ENCODE measurements around the gene ZNF217.
"Not testable (repeated sequence)": the region's sequence is repeated elsewhere in the genome, so short reads cannot be mapped to it uniquely, and the experiment has no call there.

Gene ZNF217

DNA sequence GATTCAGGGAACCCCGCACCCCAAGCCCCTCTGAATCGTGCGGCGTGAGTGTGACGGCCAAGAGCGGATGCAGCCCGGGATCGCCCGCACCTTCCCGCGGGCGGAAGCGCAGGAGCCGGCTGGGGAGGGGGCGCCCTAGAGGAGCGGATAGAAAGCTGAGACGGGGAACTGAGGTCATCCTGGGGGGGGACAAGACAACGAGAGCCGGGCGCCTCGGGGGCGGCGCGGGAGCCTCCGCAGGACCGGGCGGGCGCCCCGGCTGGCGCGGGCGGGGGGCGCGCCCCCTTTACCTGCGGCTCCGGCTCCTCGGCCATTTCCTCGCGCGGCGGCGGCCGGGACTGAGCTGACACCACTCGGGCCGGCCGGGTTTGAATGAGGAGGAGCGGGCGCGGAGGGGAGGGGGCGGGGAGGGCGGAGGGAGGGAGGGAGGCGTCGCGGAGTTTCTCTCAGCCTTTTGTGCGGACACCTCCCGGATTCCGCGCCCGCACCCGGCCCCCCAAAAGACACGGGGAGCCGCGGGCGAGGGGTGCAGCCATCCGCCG is at the start of gene ZNF217:
TSS of gene ZNF217 (minus strand) at position 374 of the 542 bp plus-strand sequence. CDS start 11,013 bp downstream, outside the sequence.
- DNase-seq: peak; percentile 76

DNA sequence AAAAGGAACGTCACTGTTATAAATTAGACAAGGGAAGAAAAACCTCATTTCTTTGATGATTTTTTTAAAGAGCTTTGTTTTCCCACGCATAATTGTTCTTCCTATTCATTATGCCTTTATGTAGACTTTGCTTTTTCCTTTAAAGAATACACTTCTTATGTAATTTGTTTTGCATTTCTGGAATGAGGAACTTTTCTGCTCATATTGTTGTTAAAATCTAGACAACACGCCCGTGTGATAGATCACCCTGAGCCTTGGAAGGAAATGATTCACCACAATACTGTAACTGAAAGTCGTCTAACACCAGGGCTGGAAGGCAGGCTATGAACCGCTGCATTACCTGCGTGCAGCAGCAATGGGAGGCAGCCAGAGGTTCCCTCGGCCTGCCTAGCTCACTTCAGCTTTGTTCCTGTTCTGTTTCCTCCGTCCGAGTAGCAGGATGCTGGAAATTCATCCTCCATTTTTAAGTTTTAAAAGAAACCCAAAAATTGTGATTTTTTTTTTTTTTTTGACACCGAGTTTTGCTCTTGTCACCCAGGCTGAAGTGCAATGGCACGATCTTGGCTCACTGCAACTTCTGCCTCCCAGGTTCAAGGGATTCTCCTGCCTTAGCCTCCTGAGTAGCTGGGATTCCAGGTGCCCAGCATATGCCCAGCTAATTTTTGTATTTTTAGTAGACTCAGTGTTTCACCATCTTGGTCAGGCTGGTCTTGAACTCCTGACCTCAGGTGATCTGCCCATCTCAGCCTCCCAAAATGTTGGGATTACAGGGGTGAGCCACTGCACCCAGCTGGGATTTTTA is 49.6 kb upstream of the ZNF217 start:
- DNase-seq: peak; percentile 83

DNA sequence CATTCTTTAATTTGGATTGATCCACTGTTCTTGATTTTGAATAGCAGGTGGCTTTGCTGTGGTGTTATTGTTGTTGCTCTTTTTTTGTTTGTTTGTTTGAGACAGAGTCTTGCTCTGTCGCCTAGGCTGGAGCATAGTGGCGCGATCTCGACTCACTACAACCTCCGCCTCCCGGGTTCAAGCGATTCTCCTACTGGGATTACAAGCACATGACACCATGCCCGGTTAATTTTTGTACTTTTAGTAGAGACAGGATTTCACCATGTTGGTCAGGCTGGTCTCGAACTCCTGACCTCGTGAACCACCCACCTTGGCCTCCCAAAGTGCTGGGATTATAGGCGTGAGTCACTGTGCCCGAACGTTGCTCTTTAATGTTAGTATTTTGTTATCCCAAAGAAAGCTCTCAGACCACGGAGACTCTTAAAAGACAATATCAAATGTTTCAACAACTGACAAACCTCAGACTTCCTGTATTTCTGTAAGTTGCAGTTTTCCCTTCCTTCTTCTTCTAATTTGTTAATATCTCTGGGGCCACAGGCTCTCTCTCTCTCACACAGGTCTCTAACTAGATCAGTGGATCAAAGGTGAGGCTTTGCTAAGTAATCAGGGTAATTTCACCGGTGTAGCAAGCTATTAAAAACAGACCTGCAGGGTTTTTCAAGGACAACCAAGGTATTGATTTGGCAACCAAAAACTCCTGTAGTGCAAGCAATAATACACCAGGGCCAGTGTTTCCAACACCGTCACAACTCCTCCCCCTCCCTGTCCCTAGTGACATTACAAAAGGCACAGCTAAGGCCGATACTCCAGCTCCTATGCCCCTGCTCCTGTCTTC is 48.8 kb upstream of the ZNF217 start:
- DNase-seq: peak; percentile 90

DNA sequence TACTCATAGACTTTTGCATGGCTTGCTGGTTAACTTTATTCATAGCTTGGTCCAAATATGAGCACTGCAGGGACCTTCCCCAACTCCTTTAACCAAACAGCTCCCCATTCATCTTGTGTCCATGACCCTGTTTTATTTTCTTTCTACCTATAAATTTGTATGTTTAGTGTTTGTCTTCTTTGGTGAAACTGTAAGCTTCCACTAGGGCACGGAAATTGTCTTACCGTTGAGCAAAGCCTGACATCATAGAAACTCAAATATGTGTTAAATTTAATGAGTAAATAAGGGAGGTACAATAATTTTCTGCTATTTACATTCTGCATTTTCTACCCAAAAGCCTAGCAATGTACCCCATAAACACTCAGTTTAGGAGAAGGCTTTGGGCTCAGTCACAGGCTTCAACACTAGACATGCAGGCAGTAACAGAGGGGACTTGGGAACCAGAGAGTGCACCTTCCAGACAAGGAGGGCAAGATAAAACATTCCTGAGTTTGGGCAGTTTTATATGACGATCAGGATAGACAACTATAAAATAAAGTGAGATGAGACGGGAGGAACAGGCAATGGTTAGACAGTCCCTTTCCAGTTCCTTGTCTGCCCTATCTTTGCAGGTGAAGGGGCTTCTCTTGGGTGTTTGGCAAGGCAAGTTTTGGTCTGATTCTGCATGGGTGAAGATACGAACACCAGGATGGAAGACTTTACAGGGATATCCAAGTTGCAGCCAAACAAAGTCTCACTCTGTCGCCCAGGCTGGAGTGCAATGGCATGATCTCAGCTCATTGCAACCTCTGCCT is 46.2 kb upstream of the ZNF217 start:
- no peak for DNase-seq

DNA sequence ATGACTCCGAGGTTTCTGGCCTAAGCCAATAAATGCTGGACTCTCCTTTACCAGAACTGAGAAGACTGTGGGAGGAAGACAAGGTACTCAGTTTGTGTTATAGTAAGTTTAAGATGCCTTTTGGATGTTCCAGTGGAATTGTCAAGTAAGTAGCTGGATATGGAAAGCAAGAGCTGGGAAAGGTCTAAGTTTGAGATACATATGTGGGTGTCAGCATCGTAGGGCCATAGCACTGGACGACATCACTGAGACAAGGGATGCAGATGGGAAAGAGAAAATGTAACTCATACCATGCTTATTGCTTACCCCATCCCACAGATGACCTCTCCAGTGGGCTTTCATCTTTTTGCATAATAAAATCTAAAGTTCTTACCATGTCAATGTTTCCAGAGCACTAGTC is 45.5 kb upstream of the ZNF217 start:
- no peak for DNase-seq

DNA sequence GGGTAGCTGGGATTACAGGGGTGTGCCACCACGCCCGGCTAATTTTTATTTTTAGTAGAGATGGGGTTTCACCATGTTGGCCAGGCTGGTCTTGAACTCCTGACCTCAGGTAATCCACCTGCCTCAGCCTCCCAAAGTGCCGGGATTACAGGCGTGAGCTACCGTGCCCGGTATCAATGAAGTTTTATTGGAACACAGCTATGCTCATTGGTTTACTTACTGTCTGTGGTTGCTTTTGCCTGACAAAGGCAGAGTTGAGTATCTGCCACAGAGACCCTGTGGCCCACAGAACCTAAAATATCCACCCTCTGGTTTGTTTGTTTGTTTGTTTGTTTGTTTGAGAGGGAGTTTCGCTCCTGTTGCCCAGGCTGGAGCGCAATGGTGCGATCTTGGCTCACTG is 43.7 kb upstream of the ZNF217 start:
- DNase-seq: not testable (repeated sequence)

DNA sequence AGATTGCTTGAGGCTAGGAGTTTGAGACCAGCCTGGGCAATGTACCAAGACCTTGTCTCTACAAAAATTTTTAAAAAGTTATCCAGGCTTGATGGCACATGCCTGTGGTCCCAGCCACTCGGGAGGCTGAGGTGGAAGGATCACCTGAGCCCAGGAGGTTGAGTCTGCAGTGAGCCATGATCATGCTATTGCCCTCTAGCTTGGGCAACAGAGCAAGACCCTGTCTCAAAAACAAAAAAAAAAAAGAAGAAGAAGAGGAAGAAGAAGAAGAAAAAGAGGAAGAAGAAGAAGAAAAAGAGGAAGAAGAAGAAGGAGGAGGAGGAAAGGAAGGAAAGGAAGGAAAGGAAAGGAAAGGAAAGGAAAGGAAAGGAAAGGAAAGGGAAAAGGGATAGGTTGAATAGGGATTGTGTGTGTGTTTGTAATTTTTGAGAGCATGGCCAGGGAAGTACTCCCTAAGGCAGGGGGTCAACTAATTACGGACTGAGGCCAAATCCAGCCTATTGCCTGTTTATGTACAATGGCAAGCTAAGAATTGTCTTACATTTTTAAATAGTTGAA is 43.0 kb upstream of the ZNF217 start:
- DNase-seq: no peak

DNA sequence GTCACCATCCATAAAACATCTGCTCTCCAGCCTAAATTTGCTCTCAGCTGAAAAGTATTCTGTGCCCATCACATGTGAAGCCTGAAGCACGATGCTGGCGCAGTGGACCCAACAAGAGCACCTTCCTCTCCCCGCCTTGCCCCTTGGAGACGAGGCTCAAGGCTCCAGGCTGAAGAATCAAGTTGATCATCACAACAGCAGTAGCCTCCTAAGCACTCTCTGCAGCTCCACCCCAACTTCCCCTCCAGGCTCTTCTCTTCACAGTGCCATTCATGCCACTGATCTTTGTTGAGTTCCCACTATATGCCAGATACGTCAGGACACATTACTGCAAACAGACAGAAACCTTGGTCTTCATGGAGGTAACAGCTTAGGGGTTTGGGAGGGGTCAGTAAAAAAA is 41.6 kb upstream of the ZNF217 start:
- DNase-seq: peak; percentile 52

DNA sequence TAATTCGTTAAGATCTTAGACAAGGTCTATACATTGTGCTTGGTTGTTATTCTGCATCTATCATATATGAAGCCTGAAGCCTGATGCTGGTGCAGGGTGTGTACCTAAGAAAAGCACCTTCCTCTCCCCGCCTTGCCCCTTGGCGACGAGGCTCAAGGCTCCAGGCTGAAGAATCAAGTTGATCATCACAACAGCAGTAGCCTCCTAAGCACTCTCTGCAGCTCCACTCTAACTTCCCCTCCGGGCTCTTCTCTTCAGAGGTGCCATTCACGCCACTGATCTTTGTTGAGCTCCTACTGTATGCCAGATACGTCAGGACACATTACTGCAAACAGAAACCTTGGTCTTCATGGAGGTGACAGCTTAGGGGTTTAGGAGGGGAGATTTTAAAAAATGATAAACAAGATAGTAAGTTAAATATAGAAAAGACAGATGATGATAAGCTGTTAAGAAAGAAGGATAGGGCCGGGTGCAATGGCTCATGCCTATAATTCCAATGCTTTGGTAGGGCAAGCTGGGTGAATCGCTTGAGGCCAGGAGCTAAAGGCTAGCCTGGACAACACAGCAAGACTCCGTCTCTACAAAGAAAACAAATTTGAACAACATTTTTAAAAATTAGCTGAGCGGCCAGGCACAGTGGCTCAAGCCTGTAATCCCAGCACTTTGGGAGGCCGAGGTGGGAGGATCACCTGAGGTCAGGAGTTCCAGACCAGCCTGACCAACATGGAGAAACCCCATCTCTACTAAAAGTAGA is 38.4 kb upstream of the ZNF217 start:
- DNase-seq: no peak

DNA sequence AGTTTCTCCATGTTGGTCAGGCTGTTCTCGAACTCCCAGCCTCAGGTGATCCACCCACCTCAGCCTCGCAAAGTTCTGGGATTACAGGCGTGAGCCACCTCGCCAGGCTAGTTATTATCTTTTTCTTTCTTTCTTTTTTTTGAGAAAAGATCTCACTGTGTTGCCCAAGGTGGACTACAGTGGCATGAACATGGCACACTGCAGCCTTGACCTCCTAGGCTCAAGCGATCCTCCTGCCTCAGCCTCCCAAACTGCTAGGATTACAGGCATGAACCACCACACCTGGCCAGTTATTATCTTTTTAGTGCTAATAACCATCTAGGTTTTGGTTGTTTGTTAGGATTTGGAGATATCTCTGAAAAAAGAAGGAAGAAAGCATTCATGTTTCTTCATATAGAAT is 35.8 kb upstream of the ZNF217 start:
- no peak for DNase-seq

DNA sequence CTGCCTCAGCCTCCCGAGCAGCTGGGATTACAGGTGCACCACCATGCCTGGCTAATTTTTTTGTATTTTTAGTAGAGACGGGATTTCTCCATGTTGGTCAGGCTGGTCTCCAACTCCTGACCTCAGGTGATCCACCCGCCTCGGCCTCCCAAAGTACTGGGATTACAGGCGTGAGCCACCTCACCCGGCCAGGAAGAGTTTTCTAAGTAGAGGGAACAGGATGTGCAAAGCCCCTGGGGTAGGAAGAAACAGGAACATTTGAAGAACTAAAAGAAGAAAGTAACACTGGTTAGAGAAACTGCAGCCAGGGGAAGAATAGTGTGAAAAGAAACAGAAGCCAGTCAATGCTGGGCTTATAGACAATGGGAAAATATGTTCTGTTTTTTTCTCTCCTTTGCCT is 35.1 kb upstream of the ZNF217 start:
- DNase-seq: not testable (repeated sequence)

DNA sequence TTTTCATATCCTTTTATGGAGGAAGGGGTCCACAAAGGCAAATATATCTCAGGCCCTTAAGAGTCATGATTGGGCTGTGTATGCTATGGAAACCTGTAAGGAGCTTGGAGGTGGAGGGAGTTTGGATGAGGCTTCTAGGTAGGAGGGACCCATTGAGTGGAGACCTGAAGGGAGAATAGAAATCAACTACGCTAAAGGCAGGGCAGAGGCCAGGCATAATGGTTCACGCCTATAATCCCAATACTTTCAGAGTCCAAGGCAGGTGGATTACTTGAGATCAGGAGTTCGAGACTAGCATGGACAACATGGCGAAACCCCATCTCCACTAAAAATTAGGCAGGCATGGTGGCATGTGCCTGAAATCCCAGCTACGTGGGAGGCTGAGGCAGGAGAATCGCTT is 34.4 kb upstream of the ZNF217 start:
- no peak for DNase-seq

DNA sequence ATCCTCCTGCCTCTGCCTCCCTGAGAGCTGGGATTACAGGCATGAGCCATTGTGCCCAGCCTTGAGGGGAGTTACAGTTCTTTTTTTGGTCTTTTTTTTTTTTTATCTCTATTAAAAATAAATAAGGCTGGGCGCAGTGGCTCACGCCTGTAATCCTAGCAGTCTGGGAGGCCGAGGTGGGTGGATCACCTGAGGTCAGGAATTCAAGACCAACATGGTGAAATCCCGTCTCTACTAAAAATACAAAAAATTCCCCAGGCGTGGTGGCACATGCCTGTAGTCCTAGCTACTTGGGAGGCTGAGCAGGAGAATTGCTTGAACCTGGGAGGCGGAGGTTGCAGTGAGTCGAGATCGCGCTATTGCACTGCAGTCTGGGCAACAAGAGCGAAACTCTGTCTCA is 33.4 kb upstream of the ZNF217 start:
- not testable (repeated sequence) for DNase-seq

DNA sequence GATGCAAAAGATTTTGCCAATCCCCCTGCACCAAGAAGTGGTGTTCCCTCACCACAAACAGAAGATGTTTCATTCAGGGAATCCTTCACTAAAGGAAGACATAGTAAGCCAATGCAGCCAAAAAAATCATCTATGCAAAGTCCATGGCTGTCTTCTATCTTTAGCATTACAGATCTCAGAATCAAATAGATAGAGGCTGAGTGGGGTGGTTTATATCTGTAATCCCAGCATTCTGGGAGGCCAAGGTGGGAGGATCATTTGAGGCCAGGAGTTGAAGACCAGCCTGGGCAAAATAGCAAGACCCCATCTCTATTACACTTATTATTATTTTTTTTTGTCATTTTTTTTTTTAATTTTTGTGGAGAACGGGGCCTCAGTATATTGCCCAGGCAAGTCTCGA is 32.9 kb upstream of the ZNF217 start:
- DNase-seq: no peak

DNA sequence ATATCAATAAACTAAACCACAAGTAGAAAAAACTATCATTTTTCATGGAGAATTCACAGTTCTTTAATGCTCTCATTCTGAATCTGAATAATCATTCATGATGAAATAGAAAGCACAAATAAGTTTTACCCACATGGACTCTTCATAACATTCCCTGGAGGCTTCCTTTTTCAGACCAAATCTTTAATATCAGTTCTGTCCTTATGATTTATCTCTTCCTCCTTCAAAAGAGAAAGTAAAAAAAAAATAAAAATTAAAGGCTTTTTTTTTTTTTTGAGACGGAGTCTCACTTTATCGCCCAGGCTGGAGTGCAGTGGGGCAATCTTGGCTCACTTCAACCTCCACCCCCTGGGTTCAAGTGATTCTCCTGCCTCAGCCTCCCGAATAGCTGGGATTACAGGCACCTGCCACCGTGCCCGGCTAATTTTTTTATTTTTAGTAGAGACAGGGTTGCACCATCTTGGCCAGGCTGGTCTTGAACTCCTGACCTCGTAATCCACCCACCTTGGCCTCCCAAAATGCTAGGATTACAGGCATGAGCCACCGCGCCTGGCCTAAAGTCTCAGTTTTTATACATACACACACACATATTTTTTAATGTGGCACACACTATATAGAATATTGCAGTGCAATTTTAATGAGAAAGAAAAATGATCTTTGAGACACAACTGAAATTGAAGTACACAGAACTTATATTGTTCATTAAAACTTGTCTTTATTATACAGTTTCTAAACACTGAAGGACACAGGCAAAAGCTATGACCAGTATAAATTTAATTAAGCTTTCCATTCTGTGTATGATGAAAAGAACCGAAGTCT is 31.9 kb upstream of the ZNF217 start:
- DNase-seq: no peak

DNA sequence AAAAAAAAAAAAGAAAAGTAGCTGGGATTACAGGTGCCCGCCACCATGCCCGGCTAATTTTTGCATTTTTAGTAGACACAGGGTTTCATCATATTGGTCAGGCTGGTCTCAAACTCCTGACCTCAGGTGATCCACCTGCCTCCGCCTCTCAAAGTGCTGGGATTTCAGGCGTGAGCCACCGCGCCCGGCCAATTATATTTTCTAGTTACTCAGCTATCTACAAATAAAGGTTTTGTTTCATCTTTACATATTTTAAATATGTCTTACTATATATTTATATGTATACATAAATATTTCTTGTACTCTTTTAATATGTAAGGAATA is 31.2 kb upstream of the ZNF217 start:
- not testable (repeated sequence) for DNase-seq

DNA sequence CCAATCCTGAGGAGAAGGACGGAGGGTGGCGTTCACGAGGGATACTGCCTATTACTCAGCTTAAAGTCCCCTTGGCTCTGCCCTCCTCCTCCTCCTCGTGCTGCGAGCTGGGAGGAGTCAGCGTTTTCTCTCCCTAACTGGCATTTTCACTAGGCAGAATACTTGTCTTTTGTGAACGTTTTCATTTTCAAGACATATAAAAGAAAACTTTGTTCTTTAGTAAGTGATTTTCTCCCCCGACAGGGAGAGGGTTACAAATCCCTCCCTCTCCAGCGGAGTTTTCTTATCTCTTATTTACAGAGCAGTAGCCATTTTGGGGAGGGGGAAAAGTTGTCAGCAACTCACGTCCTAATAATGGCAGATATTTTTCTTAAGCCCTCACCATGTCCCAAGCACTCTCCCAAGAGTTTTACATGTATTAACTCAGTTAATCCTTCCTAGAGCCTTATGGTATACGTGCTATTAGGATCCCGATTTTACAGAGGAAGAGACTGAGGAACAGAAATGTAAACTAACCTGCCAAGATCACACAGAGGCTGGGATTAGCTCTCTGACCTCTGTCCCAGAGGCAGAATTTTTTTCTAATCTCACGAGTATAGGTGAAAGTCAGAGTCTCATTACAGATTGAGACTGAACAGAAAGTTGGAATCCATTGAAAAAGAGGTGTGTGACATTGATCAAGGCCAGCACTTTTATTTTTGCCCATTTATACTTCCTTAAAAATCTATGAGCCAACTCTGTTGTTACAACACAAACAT is 30.0 kb upstream of the ZNF217 start:
- DNase-seq: peak; percentile 88

DNA sequence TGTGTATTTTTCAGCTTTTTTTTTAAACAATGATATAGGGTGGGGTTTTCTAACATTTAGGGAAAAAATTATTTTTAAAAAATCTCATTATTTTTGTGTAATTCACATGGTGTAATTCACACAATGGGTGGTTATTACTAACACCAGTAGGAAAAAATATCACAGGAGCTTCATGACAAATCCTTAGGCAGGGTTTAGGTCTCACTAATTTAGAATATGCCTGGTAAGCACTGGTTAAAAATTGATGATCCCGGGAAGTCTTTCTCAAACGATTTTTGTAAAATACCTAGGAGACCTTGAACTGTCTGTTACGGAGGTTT is 29.5 kb upstream of the ZNF217 start:
- DNase-seq: no peak

DNA sequence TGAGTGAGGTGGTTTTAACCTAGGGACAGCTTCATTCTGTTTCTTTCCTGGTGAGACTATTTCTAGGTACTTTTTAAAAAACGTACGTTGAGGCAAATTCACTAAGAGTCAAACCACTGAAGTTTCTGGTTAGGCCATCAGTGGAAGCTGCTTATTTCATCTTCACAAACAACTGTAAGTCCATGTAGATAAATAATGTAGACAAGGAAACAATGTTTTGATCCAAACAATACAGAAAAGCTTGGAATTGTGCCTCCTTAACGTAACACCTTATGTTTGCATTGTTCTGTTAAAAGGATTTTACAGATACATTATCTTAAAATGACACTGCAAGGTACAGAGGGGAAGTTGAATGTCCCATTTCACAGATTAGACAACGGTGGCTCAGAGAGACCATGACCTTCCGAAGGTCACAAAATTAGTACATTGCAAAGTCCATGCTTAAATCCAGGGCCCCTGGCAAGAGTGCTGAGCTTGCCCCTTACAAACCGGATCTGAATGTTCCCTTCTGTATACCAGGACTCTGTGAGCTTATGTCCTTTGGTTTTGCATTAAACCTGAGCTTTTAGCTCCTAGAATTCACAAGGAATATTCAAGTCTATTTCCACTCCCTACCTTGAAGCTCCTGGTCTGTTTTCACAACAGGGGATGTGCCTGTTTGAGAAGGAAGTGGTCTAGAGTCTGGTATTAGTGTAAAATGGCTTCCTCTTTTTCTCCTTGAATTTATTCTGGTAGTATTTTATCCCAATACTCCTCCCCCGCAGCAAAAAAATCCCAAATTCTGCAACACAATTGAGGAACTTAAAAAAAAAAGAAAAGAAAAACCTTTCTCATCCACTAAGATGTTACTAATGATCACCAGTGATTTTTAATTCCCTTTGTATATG is 28.9 kb upstream of the ZNF217 start:
- DNase-seq: peak; percentile 69
